Liver (tissue), 9 donors: Measurements from ENCODE around the gene CELSR1. TPM values are rescaled to one million over a fixed set of nuclear protein-coding genes. Genes with fewer than 3 reads are reported as not detected.

ENCODE experiments used
- DNase-seq: peaks from one replicate; pipeline ENCODE4 v3.0.0-alpha.2; 2017; ENCODE audit warnings: low spot score
- H3K27ac ChIP-seq, 2 donors: one replicate each; pipeline ENCODE4 v1.7.0; 2013; ENCODE audit warnings: inconsistent platforms in 2 of 2, low read length in 2 of 2, control low read depth in 1 of 2, low read depth in 1 of 2, mild to moderate bottlenecking in 1 of 2
- H3K27me3 ChIP-seq, 4 donors: one replicate each; pipeline versions ENCODE4 v1.6.1 to v1.7.0; 2013; ENCODE audit warnings: low read length in 3 of 4, inconsistent platforms in 1 of 4, mild to moderate bottlenecking in 1 of 4, moderate library complexity in 1 of 4; ENCODE audit not compliant: control insufficient read depth in 4 of 4, insufficient read depth in 4 of 4
- H3K36me3 ChIP-seq, 4 donors: one replicate each; pipeline versions ENCODE4 v1.6.1 to v1.7.0; 2013; ENCODE audit warnings: low read length in 3 of 4, mild to moderate bottlenecking in 3 of 4, low read depth in 1 of 4, moderate library complexity in 1 of 4; ENCODE audit not compliant: control insufficient read depth in 4 of 4, insufficient read depth in 3 of 4
- H3K4me1 ChIP-seq, 4 donors: one replicate each; pipeline versions ENCODE4 v1.6.1 to v1.7.0; 2013; ENCODE audit warnings: low read length in 3 of 4, mild to moderate bottlenecking in 3 of 4, moderate library complexity in 1 of 4; ENCODE audit not compliant: control insufficient read depth in 4 of 4, insufficient read depth in 4 of 4
- H3K4me3 ChIP-seq, 3 donors: one replicate each; pipeline versions ENCODE4 v1.6.1 to v1.7.0; 2013; ENCODE audit warnings: low read length in 3 of 3, control low read depth in 1 of 3, low read depth in 1 of 3, mild to moderate bottlenecking in 1 of 3
- H3K9ac ChIP-seq, 2 donors: one replicate each; pipeline ENCODE4 v1.7.0; 2013; ENCODE audit warnings: low read length in 2 of 2, mild to moderate bottlenecking in 2 of 2, moderate library complexity in 2 of 2, control low read depth in 1 of 2, low read depth in 1 of 2
- H3K9me3 ChIP-seq, 4 donors: one replicate each; pipeline versions ENCODE4 v1.6.1 to v1.7.0; 2013; ENCODE audit warnings: low read length in 3 of 4; ENCODE audit not compliant: control insufficient read depth in 4 of 4
- EGR1 ChIP-seq, 2 donors: IDR thresholded peaks; 2 replicates each; pipeline ENCODE4 v1.6.1; 2016 to 2018; ENCODE audit warnings: antibody characterized with exemption in 2 of 2, low read depth in 2 of 2
- FOXA1 ChIP-seq: IDR thresholded peaks from 2 replicates; pipeline ENCODE4 v1.6.1; 2016; ENCODE audit warnings: antibody characterized with exemption
- FOXA2 ChIP-seq: IDR thresholded peaks from 2 replicates; pipeline ENCODE4 v1.6.1; 2016; ENCODE audit warnings: antibody characterized with exemption
- GABPA ChIP-seq, 2 donors: IDR thresholded peaks in 1 of 2; conservative IDR thresholded peaks in 1 of 2; 2 replicates each; pipeline ENCODE4 v1.6.1; 2016; ENCODE audit warnings: antibody characterized with exemption in 2 of 2, mild to moderate bottlenecking in 1 of 2, moderate library complexity in 1 of 2
- HNF4A ChIP-seq, 2 donors: conservative IDR thresholded peaks; 2 replicates each; pipeline ENCODE4 v1.6.1; 2016; ENCODE audit warnings: antibody characterized with exemption in 2 of 2, mild to moderate bottlenecking in 2 of 2
- HNF4G ChIP-seq: IDR thresholded peaks from 2 replicates; pipeline ENCODE4 v1.6.1; 2016; ENCODE audit warnings: antibody characterized with exemption
- JUND ChIP-seq, 2 donors: IDR thresholded peaks; 2 replicates each; pipeline ENCODE4 v1.6.1; 2016; ENCODE audit warnings: antibody characterized with exemption in 2 of 2
- NR2F2 ChIP-seq: IDR thresholded peaks from 2 replicates; pipeline ENCODE4 v1.6.1; 2016; ENCODE audit warnings: antibody characterized with exemption
- RAD21 ChIP-seq, 2 donors: IDR thresholded peaks; 2 replicates each; pipeline ENCODE4 v1.6.1; 2016; ENCODE audit warnings: antibody characterized with exemption in 2 of 2, mild to moderate bottlenecking in 2 of 2
- RXRA ChIP-seq, 2 donors: IDR thresholded peaks; 2 replicates each; pipeline ENCODE4 v1.6.1; 2017 to 2018; ENCODE audit warnings: antibody characterized with exemption in 2 of 2, mild to moderate bottlenecking in 1 of 2
- SP1 ChIP-seq: IDR thresholded peaks from 2 replicates; pipeline ENCODE4 v1.6.1; 2018; ENCODE audit warnings: antibody characterized with exemption, mild to moderate bottlenecking
- TAF1 ChIP-seq: conservative IDR thresholded peaks from 2 replicates; pipeline ENCODE4 v1.6.1; 2016; ENCODE audit warnings: antibody characterized with exemption, mild to moderate bottlenecking
- YY1 ChIP-seq: IDR thresholded peaks from 2 replicates; pipeline ENCODE4 v1.6.1; 2016; ENCODE audit warnings: antibody characterized with exemption, mild to moderate bottlenecking
- WGBS: extraction: QIAGEN DNeasy Blood & Tissue Kit; methylation state at CpG from one replicate; pipeline ENCODE4 v1.1.7; 2013; 5-methylcytosine and 5-hydroxymethylcytosine counted together
- polyA plus RNA-seq, 2 donors: library from polyadenylated mRNA; stranded (reverse) in 1 of 2; unstranded in 1 of 2; fragments of 200-250 nt in 1 of 2; fragments of >200 nt in 1 of 2; fragmentation: Nextera tagmentation in 1 of 2; extraction: Ambion mirVana in 1 of 2; gene quantifications; one replicate each; pipeline versions ENCODE4 v1.2.1 to v1.2.3, GENCODE V29; 2013 to 2015
- total RNA-seq, 2 donors: library from RNA; depleted of rRNA; stranded (reverse); fragments of >200 nt; gene quantifications; one replicate each; pipeline ENCODE4 v1.2.3, GENCODE V29; 2014
- TF ChIP-seq, protein P1 (sequence below): fragments of 150-350 bp; IDR thresholded peaks from 2 replicates; pipeline ENCODE4 v1.5.1; 2017; ENCODE audit warnings: improper control_type of control experiment, low read depth, low read length; ENCODE audit not compliant: missing input control
- TF ChIP-seq, protein P2 (sequence below): IDR thresholded peaks from 2 replicates; pipeline ENCODE4 v1.6.1; 2016; ENCODE audit warnings: antibody characterized with exemption
- TF ChIP-seq, protein P3 (sequence below): IDR thresholded peaks from 2 replicates; pipeline ENCODE4 v1.6.1; 2016; ENCODE audit warnings: antibody characterized with exemption
- TF ChIP-seq, protein P4 (sequence below): IDR thresholded peaks from 2 replicates; pipeline ENCODE4 v1.6.1; 2016; ENCODE audit warnings: antibody characterized with exemption
- TF ChIP-seq, protein P5 (sequence below): IDR thresholded peaks from 2 replicates; pipeline ENCODE4 v1.6.1; 2016; ENCODE audit warnings: antibody characterized with exemption, mild to moderate bottlenecking
- donor health status: healthy.
- donor health status: healthy.
- donor health status: healthy.
- donor health status: healthy.
- donor health status: healthy.

Gene CELSR1
- total and polyA plus RNA-seq, 4 donors, result 0.37 to 1.6 (median 1.3) TPM

DNA sequence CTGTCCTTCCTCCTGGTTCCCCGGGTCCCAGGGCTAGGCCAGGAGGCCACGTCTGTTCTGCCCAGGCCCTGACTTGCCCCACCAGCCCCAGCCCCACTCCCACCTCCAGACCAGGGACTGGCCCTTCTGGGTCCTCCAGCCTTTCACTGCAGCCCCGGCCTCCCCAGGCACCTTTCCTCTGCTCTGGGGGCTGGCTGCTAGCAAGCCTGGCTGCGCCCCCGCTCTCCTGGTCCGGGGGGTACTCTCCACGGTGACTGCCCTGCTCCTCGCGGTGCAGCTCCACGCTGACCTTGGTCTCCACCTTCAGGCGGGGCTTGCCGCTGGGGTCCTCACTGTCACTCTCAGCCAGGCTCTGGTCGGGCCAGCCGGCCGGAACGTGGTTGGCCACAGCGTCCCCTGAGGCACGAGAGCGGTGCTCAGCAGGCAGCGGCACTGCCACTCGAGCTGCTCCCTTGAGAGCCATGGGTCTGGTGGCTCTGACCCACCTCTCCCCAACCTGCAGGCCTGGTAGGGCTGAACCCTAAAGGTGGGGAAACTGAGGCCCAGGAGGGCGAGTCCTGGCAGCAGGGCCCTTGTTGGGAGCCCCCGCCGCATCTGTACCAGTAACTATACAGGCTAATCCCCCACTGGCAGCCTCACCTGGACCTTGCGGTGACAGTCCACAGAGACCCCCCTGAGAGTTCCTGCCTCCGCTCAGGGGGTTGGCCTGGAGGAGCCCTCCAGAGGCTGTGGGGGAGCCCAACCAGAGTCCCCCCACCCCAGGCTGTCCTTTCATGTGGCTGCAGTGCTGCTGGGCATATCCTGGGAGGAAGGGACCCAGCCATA is 172.9 kb downstream of the CELSR1 start:
- H3K4me1 ChIP-seq, result peaks cover 12 to 35% (median 24%) of the 10 kb centered on the region in 4 donors
- H3K4me3 ChIP-seq, result no peak overlapping the region
- WGBS, result 92% methylated on average over 26 of the region's 26 CpGs
- DNase-seq, result no peak
- no peak overlapping the region for H3K27ac ChIP-seq
- no peak overlapping the region for H3K9ac ChIP-seq
- H3K36me3 ChIP-seq, result peaks cover 0 to 4% (median 2%) of the 10 kb centered on the region in 4 donors
- TF ChIP-seq NR2F2 (no peak), GABPA (IDR thresholded peaks at IDR 0.05 in 1 of 2, conservative IDR thresholded peaks at IDR 0.05 in 1 of 2) (no peak), EGR1 (IDR thresholded peaks at IDR 0.05; ENCODE audit: low read depth in 2 of 2) (no peak), RAD21 (IDR thresholded peaks at IDR 0.05) (no peak), JUND (IDR thresholded peaks at IDR 0.05) (no peak), FOXA1 (no peak), YY1 (no peak), TAF1 (no peak), FOXA2 (no peak), HNF4G (no peak), RXRA (IDR thresholded peaks at IDR 0.05) (no peak), HNF4A (conservative IDR thresholded peaks at IDR 0.05) (no peak), SP1 (no peak)
- TF ChIP-seq, protein P1, sequence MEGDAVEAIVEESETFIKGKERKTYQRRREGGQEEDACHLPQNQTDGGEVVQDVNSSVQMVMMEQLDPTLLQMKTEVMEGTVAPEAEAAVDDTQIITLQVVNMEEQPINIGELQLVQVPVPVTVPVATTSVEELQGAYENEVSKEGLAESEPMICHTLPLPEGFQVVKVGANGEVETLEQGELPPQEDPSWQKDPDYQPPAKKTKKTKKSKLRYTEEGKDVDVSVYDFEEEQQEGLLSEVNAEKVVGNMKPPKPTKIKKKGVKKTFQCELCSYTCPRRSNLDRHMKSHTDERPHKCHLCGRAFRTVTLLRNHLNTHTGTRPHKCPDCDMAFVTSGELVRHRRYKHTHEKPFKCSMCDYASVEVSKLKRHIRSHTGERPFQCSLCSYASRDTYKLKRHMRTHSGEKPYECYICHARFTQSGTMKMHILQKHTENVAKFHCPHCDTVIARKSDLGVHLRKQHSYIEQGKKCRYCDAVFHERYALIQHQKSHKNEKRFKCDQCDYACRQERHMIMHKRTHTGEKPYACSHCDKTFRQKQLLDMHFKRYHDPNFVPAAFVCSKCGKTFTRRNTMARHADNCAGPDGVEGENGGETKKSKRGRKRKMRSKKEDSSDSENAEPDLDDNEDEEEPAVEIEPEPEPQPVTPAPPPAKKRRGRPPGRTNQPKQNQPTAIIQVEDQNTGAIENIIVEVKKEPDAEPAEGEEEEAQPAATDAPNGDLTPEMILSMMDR, result no peak
- TF ChIP-seq, protein P2, sequence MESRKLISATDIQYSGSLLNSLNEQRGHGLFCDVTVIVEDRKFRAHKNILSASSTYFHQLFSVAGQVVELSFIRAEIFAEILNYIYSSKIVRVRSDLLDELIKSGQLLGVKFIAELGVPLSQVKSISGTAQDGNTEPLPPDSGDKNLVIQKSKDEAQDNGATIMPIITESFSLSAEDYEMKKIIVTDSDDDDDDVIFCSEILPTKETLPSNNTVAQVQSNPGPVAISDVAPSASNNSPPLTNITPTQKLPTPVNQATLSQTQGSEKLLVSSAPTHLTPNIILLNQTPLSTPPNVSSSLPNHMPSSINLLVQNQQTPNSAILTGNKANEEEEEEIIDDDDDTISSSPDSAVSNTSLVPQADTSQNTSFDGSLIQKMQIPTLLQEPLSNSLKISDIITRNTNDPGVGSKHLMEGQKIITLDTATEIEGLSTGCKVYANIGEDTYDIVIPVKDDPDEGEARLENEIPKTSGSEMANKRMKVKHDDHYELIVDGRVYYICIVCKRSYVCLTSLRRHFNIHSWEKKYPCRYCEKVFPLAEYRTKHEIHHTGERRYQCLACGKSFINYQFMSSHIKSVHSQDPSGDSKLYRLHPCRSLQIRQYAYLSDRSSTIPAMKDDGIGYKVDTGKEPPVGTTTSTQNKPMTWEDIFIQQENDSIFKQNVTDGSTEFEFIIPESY, result no peak
- TF ChIP-seq, protein P3, sequence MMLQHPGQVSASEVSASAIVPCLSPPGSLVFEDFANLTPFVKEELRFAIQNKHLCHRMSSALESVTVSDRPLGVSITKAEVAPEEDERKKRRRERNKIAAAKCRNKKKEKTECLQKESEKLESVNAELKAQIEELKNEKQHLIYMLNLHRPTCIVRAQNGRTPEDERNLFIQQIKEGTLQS, result no peak
- TF ChIP-seq, protein P4, sequence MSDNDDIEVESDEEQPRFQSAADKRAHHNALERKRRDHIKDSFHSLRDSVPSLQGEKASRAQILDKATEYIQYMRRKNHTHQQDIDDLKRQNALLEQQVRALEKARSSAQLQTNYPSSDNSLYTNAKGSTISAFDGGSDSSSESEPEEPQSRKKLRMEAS, result no peak
- TF ChIP-seq, protein P5, sequence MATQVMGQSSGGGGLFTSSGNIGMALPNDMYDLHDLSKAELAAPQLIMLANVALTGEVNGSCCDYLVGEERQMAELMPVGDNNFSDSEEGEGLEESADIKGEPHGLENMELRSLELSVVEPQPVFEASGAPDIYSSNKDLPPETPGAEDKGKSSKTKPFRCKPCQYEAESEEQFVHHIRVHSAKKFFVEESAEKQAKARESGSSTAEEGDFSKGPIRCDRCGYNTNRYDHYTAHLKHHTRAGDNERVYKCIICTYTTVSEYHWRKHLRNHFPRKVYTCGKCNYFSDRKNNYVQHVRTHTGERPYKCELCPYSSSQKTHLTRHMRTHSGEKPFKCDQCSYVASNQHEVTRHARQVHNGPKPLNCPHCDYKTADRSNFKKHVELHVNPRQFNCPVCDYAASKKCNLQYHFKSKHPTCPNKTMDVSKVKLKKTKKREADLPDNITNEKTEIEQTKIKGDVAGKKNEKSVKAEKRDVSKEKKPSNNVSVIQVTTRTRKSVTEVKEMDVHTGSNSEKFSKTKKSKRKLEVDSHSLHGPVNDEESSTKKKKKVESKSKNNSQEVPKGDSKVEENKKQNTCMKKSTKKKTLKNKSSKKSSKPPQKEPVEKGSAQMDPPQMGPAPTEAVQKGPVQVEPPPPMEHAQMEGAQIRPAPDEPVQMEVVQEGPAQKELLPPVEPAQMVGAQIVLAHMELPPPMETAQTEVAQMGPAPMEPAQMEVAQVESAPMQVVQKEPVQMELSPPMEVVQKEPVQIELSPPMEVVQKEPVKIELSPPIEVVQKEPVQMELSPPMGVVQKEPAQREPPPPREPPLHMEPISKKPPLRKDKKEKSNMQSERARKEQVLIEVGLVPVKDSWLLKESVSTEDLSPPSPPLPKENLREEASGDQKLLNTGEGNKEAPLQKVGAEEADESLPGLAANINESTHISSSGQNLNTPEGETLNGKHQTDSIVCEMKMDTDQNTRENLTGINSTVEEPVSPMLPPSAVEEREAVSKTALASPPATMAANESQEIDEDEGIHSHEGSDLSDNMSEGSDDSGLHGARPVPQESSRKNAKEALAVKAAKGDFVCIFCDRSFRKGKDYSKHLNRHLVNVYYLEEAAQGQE, result no peak
- no peaks in the 10 kb centered on the region for H3K27me3 ChIP-seq
- H3K9me3 ChIP-seq, result no peaks in the 10 kb centered on the region
